GM19239 (cell line): Measurements from ENCODE around the gene CCDC110.

Experiments used
- DNase-seq: peaks from one replicate; pipeline ENCODE4 v3.0.0; 2011; ENCODE audit warnings: low spot score; ENCODE audit not compliant: insufficient read length
- FAIRE-seq: peaks from 2 replicates; lab custom pipeline; 2011; peaks lifted over from hg19 to GRCh38; lab: Jason Lieb, UNC

Gene CCDC110

GRCh38 chr4:185479507-185479971, 8.0 kb upstream of the CCDC110 start:
- FAIRE-seq (peak; percentile 75), DNase-seq (peak; percentile 23)

- FAIRE-seq, result no peak
- no peak for DNase-seq
Measured at GRCh38 chr4:185473247-185473646, 1.7 kb upstream of the CCDC110 start.

GRCh38 chr4:185472103-185472542, 590 bp upstream of the CCDC110 start:
- FAIRE-seq (no peak), DNase-seq (no peak)

- no peak for DNase-seq
- peak; percentile 62 for FAIRE-seq
Measured at GRCh38 chr4:185470501-185471195, 885 bp downstream of the CCDC110 start.

- no peak for FAIRE-seq
- no peak for DNase-seq
Measured at GRCh38 chr4:185469580-185470154, 1.9 kb downstream of the CCDC110 start.

- FAIRE-seq, result no peak
- no peak for DNase-seq
Measured at GRCh38 chr4:185468999-185469398, 2.5 kb downstream of the CCDC110 start.

- FAIRE-seq (no peak), DNase-seq (no peak)
Measured at GRCh38 chr4:185467991-185468390, 3.5 kb downstream of the CCDC110 start.

GRCh38 chr4:185467101-185467500, 4.4 kb downstream of the CCDC110 start:
- FAIRE-seq (no peak), DNase-seq (no peak)

GRCh38 chr4:185465707-185466106, 5.8 kb downstream of the CCDC110 start:
- FAIRE-seq, result no peak

GRCh38 chr4:185464887-185465286, 6.6 kb downstream of the CCDC110 start:
- DNase-seq, result no peak
- no peak for FAIRE-seq

More at GRCh38 chr4:185465707-185466106, 5.8 kb downstream of the CCDC110 start:
- no peak for DNase-seq

GRCh38 chr4:185464183-185464582, 7.3 kb downstream of the CCDC110 start:
- DNase-seq (no peak), FAIRE-seq (no peak)

GRCh38 chr4:185463541-185463940, 8.0 kb downstream of the CCDC110 start:
- DNase-seq (no peak), FAIRE-seq (no peak)

- FAIRE-seq (no peak), DNase-seq (no peak)
Measured at GRCh38 chr4:185461565-185461964, 10.0 kb downstream of the CCDC110 start.

- FAIRE-seq, result no peak
- DNase-seq, result no peak
Measured at GRCh38 chr4:185457136-185457535, 14.4 kb downstream of the CCDC110 start.

- FAIRE-seq (no peak), DNase-seq (no peak)
Measured at GRCh38 chr4:185456131-185456530, 15.4 kb downstream of the CCDC110 start.

- no peak for DNase-seq
- no peak for FAIRE-seq
Measured at GRCh38 chr4:185445209-185445608, 26.3 kb downstream of the CCDC110 start.

GRCh38 chr4:185441479-185441878, 30.1 kb downstream of the CCDC110 start:
- FAIRE-seq, result no peak
- DNase-seq, result no peak

GRCh38 chr4:185437809-185438208, 33.7 kb downstream of the CCDC110 start:
- no peak for FAIRE-seq
- DNase-seq, result no peak

- FAIRE-seq, result no peak
Measured at GRCh38 chr4:185435466-185435865, 36.1 kb downstream of the CCDC110 start.

GRCh38 chr4:185429660-185430059, 41.9 kb downstream of the CCDC110 start:
- DNase-seq, result no peak
- no peak for FAIRE-seq

More at GRCh38 chr4:185435466-185435865, 36.1 kb downstream of the CCDC110 start:
- no peak for DNase-seq

GRCh38 chr4:185426960-185427688, 44.4 kb downstream of the CCDC110 start:
- DNase-seq, result no peak

More at GRCh38 chr4:185426960-185427688, 44.4 kb downstream of the CCDC110 start:
- no peak for FAIRE-seq
